Transverse colon (tissue), 4 donors: ENCODE data around the gene LPCAT1. TPM values are rescaled to one million over a fixed set of nuclear protein-coding genes. Genes with fewer than 3 reads are reported as not detected.

Experiments
- DNase-seq: peaks from one replicate; pipeline ENCODE4 v3.0.0-alpha.2; 2019
- H3K27ac ChIP-seq, 4 donors: fragments of 200-600 bp; sonication (generic); 2 replicates each; pipeline ENCODE4 v1.5.1; 2016 to 2018; ENCODE audit warnings: inconsistent platforms in 4 of 4
- H3K27me3 ChIP-seq: fragments of 200-600 bp; sonication (generic); 2 replicates; pipeline ENCODE4 v1.5.1; 2017; ENCODE audit warnings: inconsistent platforms
- H3K36me3 ChIP-seq, 4 donors: fragments of 200-600 bp; sonication (generic); 2 replicates each; pipeline ENCODE4 v1.5.1; 2017 to 2019; ENCODE audit warnings: inconsistent platforms in 4 of 4
- H3K4me1 ChIP-seq, 4 donors: fragments of 200-600 bp; sonication (generic); 2 replicates each; pipeline ENCODE4 v1.5.1; 2017 to 2020; ENCODE audit warnings: inconsistent platforms in 4 of 4
- H3K4me3 ChIP-seq, 4 donors: fragments of 200-600 bp; sonication (generic); 1 replicate in 1 of 4; 2 replicates in 3 of 4; pipeline versions ENCODE4 v1.5.1 to v1.6.1; 2017 to 2019; ENCODE audit warnings: inconsistent platforms in 4 of 4
- H3K9me3 ChIP-seq, 2 donors: fragments of 200-600 bp; sonication (generic); 2 replicates each; pipeline ENCODE4 v1.5.1; 2017 to 2019; ENCODE audit warnings: inconsistent platforms in 2 of 2
- EP300 ChIP-seq: sonication (generic); formaldehyde crosslinking; IDR thresholded peaks from one replicate; pipeline ENCODE4 v1.6.1; 2017; ENCODE audit warnings: antibody characterized with exemption, low read depth
- POLR2A ChIP-seq: fragments of 450-650 bp; IDR thresholded peaks from one replicate; pipeline ENCODE4 v1.6.1; 2016; ENCODE audit warnings: antibody characterized with exemption, mild to moderate bottlenecking, moderate library complexity
- POLR2AphosphoS5 ChIP-seq, 3 donors: sonication (generic); formaldehyde crosslinking; IDR thresholded peaks; one replicate each; pipeline ENCODE4 v1.6.1; 2016; ENCODE audit warnings: antibody characterized with exemption in 3 of 3
- WGBS, 2 donors: methylation state at CpG; one replicate each; pipeline ENCODE4 v1.1.5; 2018; ENCODE audit warnings: low coverage in 1 of 2; 5-methylcytosine and 5-hydroxymethylcytosine counted together
- in situ Hi-C, 4 donors: fragments of 200-750 bp; cut with MboI; loops; one replicate each; pipeline versions ENCODE4 v1.15.0 to v1.15.1; 2017; ENCODE audit warnings: low sequenced_read_pairs in 3 of 4, low pct_ligation_motif_present in 1 of 4, low pct_unique_long_range_greater_than_20kb in 1 of 4
- intact Hi-C: fragments of 100-400 bp; cut with DNase I; formaldehyde crosslinking; loops from one replicate; pipeline ENCODE4 v1.15.1; 2023; ENCODE audit warnings: low total_unique reads
- total RNA-seq, 4 donors: library from RNA; depleted of rRNA; stranded (reverse); fragments of >200 nt; gene quantifications; one replicate each; pipeline ENCODE4 v1.1.0, GENCODE V29; 2016
- TF ChIP-seq, protein P1 (sequence below), 5 experiments: fragments of 200-600 bp in 3 of 5; fragments of 450-650 bp in 2 of 5; sonication (generic) in 3 of 5; IDR thresholded peaks; 1 replicate in 2 of 5; 2 replicates in 3 of 5; pipeline ENCODE4 v1.5.1; 2016 to 2017; ENCODE audit warnings: antibody characterized with exemption in 5 of 5, inconsistent platforms in 3 of 5, mild to moderate bottlenecking in 2 of 5, moderate library complexity in 1 of 5

LPCAT1 gene
- total RNA-seq, 4 donors from 2014 or later: 10.0 to 50.5 (median 21.0) TPM

- H3K4me1 ChIP-seq: peaks cover 0 to 14% (median 12%) of the 10 kb centered on the region in 4 donors
- no peak overlapping the region for H3K4me3 ChIP-seq
- in situ Hi-C loops: no loop called here
- no peak for DNase-seq
- H3K27ac ChIP-seq: no peak overlapping the region
- no peaks in the 10 kb centered on the region for H3K9me3 ChIP-seq
- H3K36me3 ChIP-seq: no peaks in the 10 kb centered on the region
- peaks cover 67% of the 10 kb centered on the region for H3K27me3 ChIP-seq
- intact Hi-C loops: no loop called here
- TF ChIP-seq POLR2AphosphoS5 (IDR thresholded peaks at IDR 0.05) (no peak), POLR2A (no peak), EP300 (no peak)
- TF ChIP-seq, protein P1, sequence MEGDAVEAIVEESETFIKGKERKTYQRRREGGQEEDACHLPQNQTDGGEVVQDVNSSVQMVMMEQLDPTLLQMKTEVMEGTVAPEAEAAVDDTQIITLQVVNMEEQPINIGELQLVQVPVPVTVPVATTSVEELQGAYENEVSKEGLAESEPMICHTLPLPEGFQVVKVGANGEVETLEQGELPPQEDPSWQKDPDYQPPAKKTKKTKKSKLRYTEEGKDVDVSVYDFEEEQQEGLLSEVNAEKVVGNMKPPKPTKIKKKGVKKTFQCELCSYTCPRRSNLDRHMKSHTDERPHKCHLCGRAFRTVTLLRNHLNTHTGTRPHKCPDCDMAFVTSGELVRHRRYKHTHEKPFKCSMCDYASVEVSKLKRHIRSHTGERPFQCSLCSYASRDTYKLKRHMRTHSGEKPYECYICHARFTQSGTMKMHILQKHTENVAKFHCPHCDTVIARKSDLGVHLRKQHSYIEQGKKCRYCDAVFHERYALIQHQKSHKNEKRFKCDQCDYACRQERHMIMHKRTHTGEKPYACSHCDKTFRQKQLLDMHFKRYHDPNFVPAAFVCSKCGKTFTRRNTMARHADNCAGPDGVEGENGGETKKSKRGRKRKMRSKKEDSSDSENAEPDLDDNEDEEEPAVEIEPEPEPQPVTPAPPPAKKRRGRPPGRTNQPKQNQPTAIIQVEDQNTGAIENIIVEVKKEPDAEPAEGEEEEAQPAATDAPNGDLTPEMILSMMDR (IDR thresholded peaks at IDR 0.05): no peak
- 70 to 80% methylated on average over 2 to 7 of the region's 16 CpGs for WGBS, 2 donors
Measured at GRCh38 chr5:1446602-1447343, 77.0 kb downstream of the LPCAT1 start.

DNA sequence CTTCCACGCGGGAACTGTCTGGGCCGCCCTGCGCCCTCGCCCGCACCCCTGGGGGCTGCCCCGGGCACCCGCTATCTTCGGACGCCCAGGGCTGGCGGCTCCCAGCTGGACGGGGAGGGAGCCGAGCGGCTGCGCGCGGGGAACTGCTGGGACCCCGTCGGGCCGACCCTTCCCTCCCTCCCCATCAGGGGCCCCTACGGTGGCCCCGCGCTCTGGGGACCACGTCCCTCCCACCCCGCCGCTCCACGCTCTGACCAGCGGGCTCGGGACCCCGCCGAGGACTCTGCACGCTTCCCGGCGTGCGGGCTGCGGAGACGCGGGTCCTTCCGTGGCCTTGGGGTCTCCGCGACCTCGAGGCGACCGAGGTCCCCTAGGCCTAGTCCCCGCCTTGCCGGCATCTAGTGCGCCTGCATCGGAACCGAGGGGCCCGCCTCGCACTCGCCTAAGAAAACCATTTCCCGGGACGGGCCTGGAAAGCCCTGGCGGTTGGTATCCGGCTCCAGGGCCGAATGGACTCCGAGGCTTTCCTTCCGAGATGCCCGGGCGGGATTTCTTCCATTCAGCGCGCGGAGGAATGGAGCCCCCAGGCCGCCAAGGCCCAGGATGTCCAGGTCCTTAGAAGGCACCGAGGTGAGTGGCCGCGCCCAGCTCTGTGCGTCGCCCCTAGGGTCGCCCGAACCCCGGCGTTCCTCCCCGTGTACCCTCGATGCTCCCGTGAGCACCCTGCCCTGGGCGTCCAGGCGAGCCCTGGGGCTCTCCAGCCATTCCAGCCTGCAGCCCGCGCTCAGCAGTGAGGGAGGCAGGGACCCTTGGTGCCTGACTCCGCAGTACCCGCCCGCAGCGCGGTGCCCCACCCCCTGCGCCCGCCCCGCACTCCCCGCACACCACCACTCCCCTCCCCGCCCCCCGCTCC lies 77.8 kb downstream of the LPCAT1 start:
- 45% methylated on average over 13 of the region's 92 CpGs; no CpG with 5 or more reads in 1 of the 2 donors for WGBS, 2 donors
- intact Hi-C loops (no loop called here), in situ Hi-C loops (no loop called here)
- H3K27ac ChIP-seq: no peak overlapping the region
- TF ChIP-seq POLR2AphosphoS5 (IDR thresholded peaks at IDR 0.05): no peak
- TF ChIP-seq EP300: no peak
- no peak for TF ChIP-seq POLR2A
- TF ChIP-seq, protein P1 (IDR thresholded peaks at IDR 0.05): no peak
- peak overlapping the region in 1 of 4 donors; percentile 23 for H3K4me3 ChIP-seq
- H3K4me1 ChIP-seq: peaks cover 0 to 14% (median 12%) of the 10 kb centered on the region in 4 donors
- no peaks in the 10 kb centered on the region for H3K9me3 ChIP-seq
- no peaks in the 10 kb centered on the region for H3K36me3 ChIP-seq
- DNase-seq: no peak
- H3K27me3 ChIP-seq: peaks cover 71% of the 10 kb centered on the region

DNA sequence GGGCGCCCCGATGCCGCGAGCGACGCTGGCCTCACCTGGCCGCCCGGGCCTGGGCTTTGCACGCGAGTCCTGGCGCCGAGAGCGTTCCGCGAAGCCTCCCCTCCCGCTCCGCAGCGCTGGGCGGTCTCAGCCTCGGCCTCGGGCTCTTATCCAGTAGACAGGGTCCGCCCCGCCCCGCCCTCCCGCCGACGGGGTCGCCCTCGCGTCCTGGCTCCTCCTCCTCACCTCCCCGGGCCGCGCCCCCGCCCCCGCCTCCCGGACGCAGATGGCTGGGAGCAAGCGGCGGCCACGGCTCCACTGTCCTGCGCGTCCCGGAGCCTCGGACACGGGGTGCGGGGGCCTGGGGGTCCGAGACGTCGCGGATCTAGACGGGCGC lies 78.5 kb downstream of the LPCAT1 start, which contains the start of gene SLC6A3:
SLC6A3 (minus strand) TSS at position 128 of the 376 bp plus-strand sequence. CDS start 2,243 bp downstream, outside the sequence.
- Histone ChIP-seq H3K4me1 (peaks cover 0 to 14% (median 12%) of the 10 kb centered on the region in 4 donors), H3K27me3 (peaks cover 77% of the 10 kb centered on the region), H3K4me3 (peak within 1 kb of the TSS in 1 of 4 donors; percentile 23), H3K9me3 (no peaks in the 10 kb centered on the region), H3K36me3 (no peaks in the 10 kb centered on the region), H3K27ac (no peak within 1 kb of the TSS)
- WGBS, 2 donors: 4% methylated on average over 17 of the region's 52 CpGs; no CpG with 5 or more reads in 1 of the 2 donors
- no peak for TF ChIP-seq POLR2AphosphoS5 (IDR thresholded peaks at IDR 0.05)
- TF ChIP-seq POLR2A: no peak
- no peak for TF ChIP-seq EP300
- TF ChIP-seq, protein P1 (IDR thresholded peaks at IDR 0.05): no peak
- intact Hi-C loops (no loop called here), in situ Hi-C loops (no loop called here)
- DNase-seq: peak; percentile 21
